SKM-1 treated with dmso at 0.1 percent for 144 hours (cell line): ENCODE data around the gene SYNE3.

ENCODE experiments used
- DNase-seq: peaks from one replicate; lab custom pipeline; 2025; ENCODE audit not compliant: unreplicated experiment; lab: John Stamatoyannopoulos, UW

Gene SYNE3

DNA sequence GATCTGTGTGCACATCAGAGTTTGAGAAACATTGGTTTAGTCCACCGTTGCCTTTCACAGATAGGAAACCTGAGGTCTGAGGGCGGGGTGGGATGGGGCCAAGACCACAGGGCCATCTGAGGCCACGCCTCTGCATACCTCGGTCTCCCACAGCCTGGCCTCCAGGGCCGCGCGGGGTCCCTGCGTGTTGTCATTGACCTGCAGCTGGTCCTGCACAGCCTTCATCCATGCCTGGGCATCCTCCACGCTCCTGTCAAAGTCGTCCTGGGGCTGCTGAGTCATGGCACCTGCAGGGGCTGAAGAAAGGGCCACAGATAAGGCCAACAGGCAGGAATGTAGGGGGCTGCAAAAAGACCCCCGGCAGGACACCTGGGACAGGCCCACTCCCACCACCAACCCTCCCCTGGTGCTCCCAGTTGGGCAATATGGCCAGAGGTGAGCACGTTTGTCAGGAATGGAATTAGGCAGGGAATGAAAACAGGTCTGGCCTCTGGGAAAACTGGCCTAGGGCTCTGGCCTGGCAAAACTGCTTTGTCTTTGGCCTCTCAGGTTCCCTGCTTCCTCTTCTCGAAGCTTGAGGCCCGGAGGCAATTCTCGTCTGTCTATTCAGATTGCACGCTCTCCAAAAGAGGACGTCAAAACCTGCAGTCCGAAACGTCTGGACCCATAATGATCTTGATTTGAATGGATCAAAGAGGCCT lies 40.8 kb downstream of the SYNE3 start:
- DNase-seq = no peak

DNA sequence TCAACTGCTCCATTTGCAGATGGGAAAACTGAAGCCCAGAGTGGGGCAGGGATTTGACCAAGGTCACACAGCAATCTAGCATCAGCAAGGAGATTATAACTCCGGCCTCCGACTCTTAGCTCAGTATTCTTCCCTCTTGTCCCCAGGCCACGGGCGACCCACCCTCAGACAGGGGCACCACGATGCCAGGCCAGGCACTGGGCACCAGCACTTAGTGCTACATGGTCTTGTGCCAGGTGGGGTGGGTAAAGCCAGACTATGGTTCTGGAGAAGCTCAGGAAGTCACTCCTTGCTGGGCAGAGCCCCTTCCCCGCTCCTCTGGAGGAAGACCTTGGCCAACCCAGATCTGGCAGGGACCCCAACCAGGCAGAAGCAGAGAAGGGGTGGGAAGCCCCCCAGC lies 41.5 kb downstream of the SYNE3 start:
- no peak for DNase-seq

DNA sequence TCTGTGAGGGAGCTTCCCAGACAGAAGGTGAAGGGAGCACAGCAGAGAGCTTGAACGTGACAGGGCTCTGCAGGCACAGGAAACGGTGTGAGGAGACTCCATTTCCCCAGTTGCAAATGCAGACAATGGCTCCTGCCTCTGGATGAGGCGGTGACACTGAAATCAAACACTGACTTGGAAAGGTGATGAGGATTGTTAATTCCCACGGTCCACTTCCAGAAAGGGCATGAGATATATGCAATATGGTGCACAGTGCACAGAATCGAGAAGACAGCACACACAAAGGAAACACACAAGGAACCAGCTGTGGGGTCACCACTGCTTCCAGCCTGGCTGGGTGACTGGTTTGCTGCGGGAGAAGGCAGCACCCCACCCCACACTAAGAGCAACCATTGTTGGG lies 42.0 kb downstream of the SYNE3 start:
- DNase-seq = no peak

DNA sequence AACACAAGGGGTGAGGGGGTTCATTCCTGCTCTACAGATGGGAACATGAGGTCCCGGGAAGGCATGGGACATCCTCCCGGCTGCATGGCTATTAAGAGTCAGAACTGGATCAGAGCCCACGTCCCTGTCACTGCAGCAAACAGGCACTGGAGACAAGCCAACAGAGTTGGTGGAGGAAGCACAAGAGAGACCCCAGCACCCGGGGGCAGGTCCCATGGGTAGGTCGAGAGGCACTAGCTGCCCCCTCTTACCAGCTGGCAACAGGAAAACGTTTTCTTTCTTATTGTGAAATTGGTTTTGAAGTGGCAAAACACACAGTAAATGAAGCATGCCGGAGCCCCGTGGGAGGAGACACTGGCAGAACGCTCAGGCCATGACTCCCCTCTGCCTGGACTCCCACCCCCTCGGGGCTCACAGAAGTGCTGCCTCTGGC lies 43.6 kb downstream of the SYNE3 start:
- no peak for DNase-seq

DNA sequence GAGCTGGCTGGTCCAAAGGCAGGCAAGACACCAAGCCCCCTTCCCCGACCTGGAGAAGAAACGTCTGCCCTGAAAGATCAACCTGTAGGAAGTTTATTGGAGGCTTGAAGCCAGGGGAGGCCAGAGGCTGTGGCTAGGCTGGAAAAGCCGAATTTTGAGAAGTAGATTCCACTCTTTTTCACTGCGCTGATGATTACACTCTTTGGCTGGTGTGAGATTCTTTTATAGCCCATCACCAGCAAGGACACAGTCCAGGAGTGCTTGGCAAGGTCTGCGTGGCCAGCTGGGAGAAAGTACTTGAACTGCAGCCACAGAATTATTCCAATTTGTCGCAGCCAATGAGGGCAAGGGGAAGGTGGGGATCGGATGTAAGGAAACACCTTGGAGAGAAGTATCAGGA lies 45.0 kb downstream of the SYNE3 start:
- no peak for DNase-seq

DNA sequence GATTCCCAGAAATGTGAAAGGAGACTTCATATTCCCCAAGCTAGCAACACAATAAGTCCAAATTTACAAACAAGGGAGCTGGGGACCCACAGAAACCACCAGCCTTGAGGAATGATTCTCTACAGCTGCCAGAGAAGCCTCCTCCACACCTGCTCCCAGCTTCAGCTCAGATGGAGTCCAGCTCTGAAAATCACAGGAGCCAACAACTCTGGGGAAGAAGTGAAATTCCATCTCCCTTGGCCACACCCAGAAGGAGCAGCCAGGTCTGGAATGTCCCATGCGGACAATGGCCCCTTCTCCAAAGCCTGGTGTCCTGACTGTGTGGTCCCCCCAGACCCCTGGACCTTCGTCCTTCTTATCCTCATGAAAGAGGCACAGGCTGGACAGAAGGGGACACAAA lies 45.4 kb downstream of the SYNE3 start:
- no peak for DNase-seq

DNA sequence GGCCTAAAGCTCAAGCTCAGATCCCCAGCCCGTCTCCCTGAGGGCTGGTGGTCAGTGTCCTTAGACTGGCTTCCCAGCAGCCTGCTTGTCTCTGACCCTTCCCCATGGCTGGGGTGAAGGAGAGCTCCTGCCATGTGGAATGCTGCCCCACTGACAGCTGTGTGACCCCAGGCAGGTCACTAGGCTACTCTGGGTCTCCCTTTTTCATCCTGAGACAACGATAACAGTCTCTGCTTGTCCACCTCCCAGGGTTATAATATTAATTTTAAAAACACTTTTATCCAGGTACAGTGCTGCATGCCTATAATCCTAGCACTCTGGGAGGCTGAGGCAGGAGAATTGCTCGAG lies 47.3 kb downstream of the SYNE3 start:
- no peak for DNase-seq

DNA sequence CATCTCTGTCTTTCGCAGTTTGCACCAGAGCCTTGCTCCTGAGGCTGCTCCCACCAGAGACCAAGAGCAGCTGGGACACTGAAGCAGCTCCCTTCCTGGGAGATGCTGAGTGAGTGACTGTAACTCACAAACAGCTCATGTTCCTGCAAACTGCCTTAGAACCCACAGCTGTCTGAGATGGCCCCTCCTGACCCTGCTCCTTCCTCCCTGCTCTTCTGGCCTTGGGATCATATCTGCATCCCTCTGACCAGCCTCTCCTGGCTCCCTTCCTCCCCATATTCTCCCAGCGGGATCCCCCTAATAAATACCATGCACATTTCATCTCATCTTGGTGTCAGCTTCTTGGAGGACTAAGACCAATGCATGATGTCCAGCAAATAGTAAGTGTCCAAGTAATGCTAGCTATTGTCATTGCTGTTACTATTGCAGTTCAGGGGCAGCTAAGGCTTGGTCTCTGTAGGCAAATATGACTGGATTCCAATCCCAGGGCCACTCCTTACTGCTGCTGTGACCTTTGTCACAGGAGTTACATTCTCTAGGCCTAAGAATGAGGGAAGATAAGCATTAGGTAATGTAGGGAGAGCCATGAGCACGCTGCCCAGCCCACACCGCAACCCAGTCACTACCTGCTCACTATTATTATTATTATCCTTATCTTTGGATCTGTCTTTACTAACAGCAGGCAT lies 47.9 kb downstream of the SYNE3 start:
- DNase-seq = no peak

DNA sequence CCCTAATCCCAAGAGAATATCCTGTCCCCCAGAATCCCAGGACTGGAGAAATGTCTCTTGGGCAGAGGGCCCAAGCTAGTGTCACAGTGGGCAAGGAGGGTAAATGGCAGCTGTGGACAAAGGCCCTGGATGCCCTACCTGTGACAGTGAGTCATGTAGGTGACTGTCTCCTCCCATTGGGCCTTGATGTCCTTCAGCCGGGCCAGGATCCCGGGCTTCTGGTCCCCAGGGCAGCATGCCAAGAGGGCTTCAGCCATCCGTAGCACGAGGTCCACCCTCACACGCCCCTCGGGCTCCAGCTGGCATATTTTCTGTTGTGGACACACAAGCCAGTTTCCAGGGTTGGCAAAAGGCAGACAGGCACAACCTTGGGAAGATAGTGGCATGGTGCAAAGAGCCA lies 48.8 kb downstream of the SYNE3 start:
- no peak for DNase-seq

DNA sequence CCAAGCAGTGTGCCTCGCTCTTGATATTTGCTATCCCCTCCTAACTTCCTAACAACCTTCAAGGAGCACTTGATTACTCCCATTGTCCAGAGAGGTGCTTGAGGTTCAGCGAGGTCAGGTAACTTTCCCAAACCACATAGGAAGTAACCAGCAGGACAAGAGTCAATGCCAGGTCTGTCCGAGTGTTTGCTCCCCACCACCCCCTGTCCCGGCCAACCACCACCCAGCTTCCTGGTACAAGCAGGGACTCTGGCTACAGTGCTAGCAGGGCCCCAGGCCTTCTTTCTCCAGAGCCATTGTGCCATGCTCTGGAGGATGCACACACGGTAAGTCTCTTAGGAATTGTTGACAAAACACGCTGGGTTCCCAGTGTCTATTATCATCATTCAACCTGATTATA lies 49.2 kb downstream of the SYNE3 start:
- DNase-seq = no peak
